Sigmoid colon (tissue), 4 donors: ENCODE data around the gene ADGB.

ENCODE experiments used
- POLR2A ChIP-seq, 2 donors: fragments of 450-650 bp; IDR thresholded peaks; one replicate each; pipeline ENCODE4 v1.6.1; 2016; ENCODE audit warnings: antibody characterized with exemption in 2 of 2, mild to moderate bottlenecking in 2 of 2, moderate library complexity in 2 of 2
- POLR2AphosphoS5 ChIP-seq, 4 donors: sonication (generic); formaldehyde crosslinking; IDR thresholded peaks; one replicate each; pipeline ENCODE4 v1.6.1; 2017; ENCODE audit warnings: antibody characterized with exemption in 4 of 4

DNA sequence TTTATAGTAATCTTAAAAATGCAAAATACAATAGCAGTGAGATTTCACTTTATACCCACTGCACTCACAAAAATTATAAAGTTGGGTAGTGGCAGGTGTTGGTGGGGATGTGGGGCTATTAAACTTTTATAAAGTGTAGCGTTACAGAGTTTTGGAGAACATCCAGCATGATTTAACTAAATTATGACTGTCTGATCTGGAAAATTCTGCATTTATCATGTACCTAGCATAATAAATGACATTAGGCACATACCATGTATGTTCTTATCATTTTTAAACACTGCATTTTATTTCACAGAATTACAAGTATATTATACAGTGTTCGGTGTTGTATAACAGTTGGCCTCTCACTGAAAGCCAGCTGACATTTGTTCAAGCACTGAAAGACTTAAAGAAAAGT lies 169.9 kb downstream of the ADGB start:
- TF ChIP-seq POLR2A (IDR thresholded peaks at IDR 0.05) (no peak), POLR2AphosphoS5 (IDR thresholded peaks at IDR 0.05) (no peak)
